ENCODE data around the gene SERPINC1.
"Not testable (repeated sequence)": the region's sequence is repeated elsewhere in the genome, so short reads cannot be mapped to it uniquely, and the experiment has no call there.

Gene SERPINC1

DNA sequence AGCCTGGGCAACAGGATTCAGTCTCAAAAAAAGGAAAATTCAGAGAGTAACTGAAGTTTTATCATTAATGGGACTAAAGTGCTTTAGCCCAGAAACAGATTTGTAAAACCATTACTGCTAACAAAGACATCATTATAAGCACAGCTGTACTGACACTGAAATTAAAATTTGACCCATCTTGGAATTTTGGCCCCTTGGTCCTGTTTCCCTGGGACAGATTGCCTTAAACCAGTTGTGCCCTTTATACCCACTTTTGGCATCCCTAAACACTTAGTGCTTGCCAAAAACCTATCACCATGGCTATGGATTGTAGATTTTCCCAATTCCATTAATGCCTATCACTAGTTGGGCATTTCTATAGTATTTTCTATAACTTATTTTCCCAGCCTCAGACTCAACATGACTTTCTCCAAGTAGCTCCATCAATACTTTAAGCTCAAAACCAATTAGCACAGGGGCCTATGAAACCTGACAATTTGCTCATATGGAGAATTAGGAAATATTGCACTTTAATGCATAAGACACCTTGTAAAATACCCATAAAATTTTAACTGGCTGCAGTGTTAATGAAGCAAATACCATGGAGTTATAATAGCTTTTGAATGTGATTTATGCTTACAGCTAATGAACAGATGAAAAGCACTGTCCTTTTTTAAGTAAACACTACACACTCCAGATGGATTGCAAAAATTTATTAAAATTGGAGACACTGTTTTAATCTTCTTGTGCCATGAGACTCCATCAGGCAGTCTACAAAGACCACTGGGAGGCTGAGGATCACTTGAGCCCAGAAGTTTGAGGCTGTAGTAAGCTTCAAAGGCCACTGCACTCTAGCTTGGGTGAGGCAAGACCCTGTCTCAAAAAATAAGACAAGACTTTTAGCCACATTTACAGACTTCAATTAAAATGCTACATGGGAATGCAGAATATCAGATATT is 53.6 kb downstream of the SERPINC1 start:
- TF ChIP-seq CTCF (conservative IDR thresholded peaks at IDR 0.05; ENCODE audit: low read depth, low read length): no peak
- DNase-seq (ENCODE audit: low read depth): no peak
- H3K4me3 ChIP-seq (ENCODE audit: low read depth, low read length): no peak overlapping the region

DNA sequence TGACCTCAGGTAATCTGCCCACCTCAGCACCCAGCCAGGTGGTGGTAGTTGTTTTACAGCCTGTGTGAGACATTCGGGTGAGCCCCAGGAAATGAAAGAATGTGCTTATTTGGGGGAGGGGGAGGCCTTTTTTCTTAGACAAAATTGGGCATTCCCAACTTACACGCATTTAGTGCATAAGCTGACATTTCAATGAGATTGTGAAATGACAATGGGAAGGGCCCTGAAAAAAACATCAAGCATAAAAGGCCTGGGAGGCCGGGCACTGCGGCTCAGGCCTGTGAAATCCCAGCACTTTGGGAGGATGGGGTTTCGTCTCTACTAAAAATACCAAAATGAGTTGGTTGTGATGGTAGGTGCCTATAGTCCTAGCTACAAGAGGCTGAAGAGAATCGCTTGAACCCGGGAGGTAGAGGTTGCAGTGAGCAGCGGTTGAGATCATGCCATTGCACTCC is 54.3 kb downstream of the SERPINC1 start:
- TF ChIP-seq CTCF (conservative IDR thresholded peaks at IDR 0.05; ENCODE audit: low read depth, low read length): no peak
- no peak for DNase-seq (ENCODE audit: low read depth)
- no peak overlapping the region for H3K4me3 ChIP-seq (ENCODE audit: low read depth, low read length)

DNA sequence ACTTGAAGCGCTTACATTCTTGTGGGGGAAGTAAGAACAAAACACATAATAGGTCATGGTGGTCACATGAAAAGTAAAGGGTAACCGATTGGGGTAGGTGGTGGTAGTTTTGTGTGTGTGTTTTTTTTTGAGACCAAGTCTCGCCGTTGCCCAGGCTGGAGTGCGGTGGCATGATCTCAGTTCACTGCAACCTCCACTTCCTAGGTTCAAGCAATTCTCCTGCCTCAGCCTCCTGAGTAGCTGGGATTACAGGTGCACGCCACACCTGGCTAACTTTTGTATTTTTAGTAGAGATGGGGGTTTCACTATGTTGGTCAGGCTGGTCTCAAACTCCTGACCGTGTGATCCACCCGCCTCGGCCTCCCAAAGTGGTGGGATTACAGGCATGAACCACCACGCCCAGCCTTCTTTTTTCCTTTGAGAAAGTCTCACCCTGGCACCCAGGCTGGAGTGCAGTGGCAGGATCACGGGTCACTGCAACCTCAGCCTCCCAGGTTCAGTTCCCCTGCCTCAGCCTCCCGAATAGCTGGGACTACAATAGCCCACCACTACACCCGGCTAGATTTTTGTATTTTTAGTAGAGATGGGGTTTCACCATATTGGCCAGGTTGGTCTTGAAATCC is 54.9 kb downstream of the SERPINC1 start:
- not testable (repeated sequence) for H3K4me3 ChIP-seq (ENCODE audit: low read depth, low read length); DNase-seq (ENCODE audit: low read depth)

DNA sequence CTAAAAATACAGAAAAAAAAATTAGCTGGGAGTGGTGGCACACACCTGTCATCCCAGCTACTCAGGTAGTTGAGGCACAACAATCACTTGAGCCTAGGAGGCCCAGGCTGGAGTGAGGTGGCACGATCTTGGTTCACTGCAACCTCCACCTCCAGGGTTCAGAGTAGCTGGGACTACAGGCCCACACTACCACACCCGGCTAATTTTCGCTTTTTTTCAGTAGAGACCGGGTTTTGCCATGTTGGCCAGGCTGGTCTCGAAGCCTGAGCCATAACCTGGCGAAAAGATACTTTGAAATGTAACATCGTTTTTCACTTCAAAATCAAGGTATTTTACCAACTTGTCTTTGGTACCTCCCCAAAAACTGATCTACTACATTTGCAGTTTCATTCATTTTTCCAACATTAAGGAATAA is 55.4 kb downstream of the SERPINC1 start:
- DNase-seq (ENCODE audit: low read depth): no peak
- TF ChIP-seq CTCF (conservative IDR thresholded peaks at IDR 0.05; ENCODE audit: low read depth, low read length): no peak
- H3K4me3 ChIP-seq (ENCODE audit: low read depth, low read length): no peak overlapping the region

GRCh38 chr1:173860065-173860464 is 57.1 kb downstream of the SERPINC1 start:
- no peak overlapping the region for H3K4me3 ChIP-seq (ENCODE audit: low read depth, low read length)
- no peak for TF ChIP-seq CTCF (conservative IDR thresholded peaks at IDR 0.05; ENCODE audit: low read depth, low read length)
- DNase-seq (ENCODE audit: low read depth): no peak

- DNase-seq (ENCODE audit: low read depth): not testable (repeated sequence)
Observed at GRCh38 chr1:173859547-173859946, 57.6 kb downstream of the SERPINC1 start.

DNA sequence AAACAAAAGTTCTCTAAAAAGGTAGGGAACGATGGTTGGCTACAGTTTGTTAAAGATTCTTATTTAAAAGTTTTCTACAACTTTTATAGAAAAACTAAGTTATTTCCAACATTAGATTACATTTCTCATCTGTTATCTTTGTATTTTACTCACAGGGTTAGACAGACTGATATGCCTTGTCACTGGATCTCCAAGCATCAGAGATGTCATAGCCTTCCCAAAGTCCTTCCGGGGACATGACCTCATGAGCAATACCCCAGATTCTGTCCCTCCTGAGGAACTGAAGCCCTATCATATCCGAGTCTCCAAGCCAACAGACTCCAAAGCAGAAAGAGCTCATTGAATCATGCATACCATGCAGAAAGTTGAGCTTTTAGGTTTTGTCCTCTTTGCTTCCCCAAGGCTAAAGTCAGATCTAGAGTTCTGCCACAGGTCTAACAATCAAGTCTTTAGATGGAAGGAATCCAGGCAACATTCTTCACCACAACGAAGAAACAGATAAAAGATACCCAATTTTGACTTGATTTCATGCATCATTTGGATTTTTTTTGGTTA is 59.7 kb downstream of the SERPINC1 start:
- TF ChIP-seq CTCF (conservative IDR thresholded peaks at IDR 0.05; ENCODE audit: low read depth, low read length): no peak
- no peak for DNase-seq (ENCODE audit: low read depth)
- no peak overlapping the region for H3K4me3 ChIP-seq (ENCODE audit: low read depth, low read length)

More at GRCh38 chr1:173859547-173859946, 57.6 kb downstream of the SERPINC1 start:
- H3K4me3 ChIP-seq (ENCODE audit: low read depth, low read length): not testable (repeated sequence)

All from choroid plexus epithelial cell (primary cell).